Thymus (tissue), 11 donors: ENCODE measurements around the gene ADAD1. TPM values are rescaled to one million over a fixed set of nuclear protein-coding genes. Genes with fewer than 3 reads are reported as not detected.

Source experiments
- DNase-seq, 9 donors: peaks; one replicate each; pipeline ENCODE4 v3.0.0-alpha.2; 2013; ENCODE audit warnings: low spot score in 9 of 9, low read depth in 6 of 9, missing footprints in 1 of 9
- H3K27ac ChIP-seq, 2 donors: one replicate each; pipeline ENCODE4 v1.5.1; 2013; ENCODE audit warnings: control low read depth in 1 of 2, low read depth in 1 of 2, low read length in 1 of 2, mild to moderate bottlenecking in 1 of 2, moderate library complexity in 1 of 2
- H3K27me3 ChIP-seq, 2 donors: one replicate each; pipeline ENCODE4 v1.5.1; 2013; ENCODE audit warnings: low read length in 1 of 2; ENCODE audit not compliant: control insufficient read depth in 2 of 2, insufficient read depth in 1 of 2
- H3K36me3 ChIP-seq, 2 donors: one replicate each; pipeline ENCODE4 v1.5.1; 2013; ENCODE audit warnings: low read length in 1 of 2, mild to moderate bottlenecking in 1 of 2, moderate library complexity in 1 of 2; ENCODE audit not compliant: control insufficient read depth in 2 of 2, insufficient read depth in 2 of 2
- H3K4me1 ChIP-seq, 2 donors: one replicate each; pipeline ENCODE4 v1.5.1; 2013; ENCODE audit warnings: low read length in 2 of 2; ENCODE audit not compliant: control insufficient read depth in 2 of 2, insufficient read depth in 2 of 2
- H3K4me3 ChIP-seq, 2 donors: one replicate each; pipeline ENCODE4 v1.5.1; 2013; ENCODE audit warnings: low read length in 2 of 2, control low read depth in 1 of 2, mild to moderate bottlenecking in 1 of 2
- H3K9me3 ChIP-seq, 2 donors: one replicate each; pipeline ENCODE4 v1.5.1; 2013; ENCODE audit warnings: low read length in 1 of 2, mild to moderate bottlenecking in 1 of 2; ENCODE audit not compliant: control insufficient read depth in 2 of 2, insufficient read depth in 1 of 2
- WGBS: extraction: QIAGEN DNeasy Blood & Tissue Kit; methylation state at CpG from one replicate; pipeline ENCODE4 v1.1.7; 2013; 5-methylcytosine and 5-hydroxymethylcytosine counted together
- polyA plus RNA-seq: library from polyadenylated mRNA; stranded (reverse); fragments of 200-250 nt; gene quantifications from one replicate; pipeline ENCODE4 v1.2.3, GENCODE V29; 2013
- total RNA-seq: library from RNA; stranded (reverse); fragments of 120-200 nt; gene quantifications from one replicate; pipeline ENCODE4 v1.2.4, GENCODE V29; 2013
- donor health status: healthy.

Gene ADAD1
- total and polyA plus RNA-seq, 2 donors = 0.05 to 0.11 TPM

- no peaks in the 10 kb centered on the region for H3K9me3 ChIP-seq
- no peaks in the 10 kb centered on the region for H3K36me3 ChIP-seq
- no peaks in the 10 kb centered on the region for H3K4me1 ChIP-seq
- H3K27me3 ChIP-seq = no peaks in the 10 kb centered on the region
- no peak for DNase-seq
- H3K4me3 ChIP-seq = no peak overlapping the region
- H3K27ac ChIP-seq = no peak overlapping the region
- 81% methylated on average over 1 of the region's 1 CpG for WGBS
Observed at GRCh38 chr4:122476126-122476525, 97.3 kb downstream of the ADAD1 start.

GRCh38 chr4:122476745-122477144, 97.9 kb downstream of the ADAD1 start:
- no peak for DNase-seq
- Histone ChIP-seq H3K27me3 (no peaks in the 10 kb centered on the region), H3K27ac (no peak overlapping the region), H3K4me3 (no peak overlapping the region), H3K9me3 (no peaks in the 10 kb centered on the region), H3K36me3 (no peaks in the 10 kb centered on the region), H3K4me1 (no peaks in the 10 kb centered on the region)
- 96% methylated on average over 1 of the region's 1 CpG for WGBS

Other genes starting within 250 kb of the ADAD1 start
- 27.1 TPM for gene BLTP1, start 226.7 kb upstream of the ADAD1 start, total RNA-seq
- gene BLTP1, start 226.7 kb upstream of the ADAD1 start, polyA plus RNA-seq = 37.9 TPM
- 4.2 TPM for gene IL2, start 77.7 kb downstream of the ADAD1 start, total RNA-seq
- gene IL2, start 77.7 kb downstream of the ADAD1 start, polyA plus RNA-seq = 0.21 TPM
- 0.19 TPM for gene IL21, start 242.1 kb downstream of the ADAD1 start, total RNA-seq
- gene IL21, start 242.1 kb downstream of the ADAD1 start, polyA plus RNA-seq = 0.48 TPM